CD8-positive, alpha-beta memory T cell (primary cell): ENCODE results near the gene IL37. TPM values are rescaled to one million over a fixed set of nuclear protein-coding genes. Genes with fewer than 3 reads are reported as not detected.
"Not testable (repeated sequence)": the region's sequence is repeated elsewhere in the genome, so short reads cannot be mapped to it uniquely, and the experiment has no call there.

Experiments
- CTCF ChIA-PET: fragments of 350-600 bp; sonication (Branson Sonifier 250); formaldehyde crosslinking; loops from one replicate; lab custom pipeline; 2021; ENCODE audit warnings: antibody characterized with exemption; lab: Charles Lee
- POLR2A ChIA-PET: fragments of 350-600 bp; sonication (Branson Sonifier 250); formaldehyde crosslinking; loops from one replicate; lab custom pipeline; 2021; ENCODE audit warnings: antibody characterized with exemption; lab: Charles Lee
- DNase-seq, 5 donors: peaks; one replicate each; pipeline versions ENCODE4 v3.0.0 to v3.0.0-alpha.2; 2020 to 2022; ENCODE audit warnings: mixed read lengths in 1 of 5
- H3K27ac ChIP-seq: one replicate; pipeline ENCODE4 v1.7.0; 2013; ENCODE audit warnings: low read depth, mild to moderate bottlenecking, low read length, moderate library complexity
- H3K27me3 ChIP-seq: 2 replicates; pipeline ENCODE4 v1.7.0; 2013; ENCODE audit warnings: low read length, mild to moderate bottlenecking; ENCODE audit not compliant: insufficient read depth, poor library complexity, severe bottlenecking
- H3K36me3 ChIP-seq: 2 replicates; pipeline ENCODE4 v1.7.0; 2013; ENCODE audit warnings: mild to moderate bottlenecking, low read length, moderate library complexity; ENCODE audit not compliant: insufficient read depth
- H3K4me1 ChIP-seq: 2 replicates; pipeline ENCODE4 v1.7.0; 2013; ENCODE audit warnings: mild to moderate bottlenecking, low read length, moderate library complexity; ENCODE audit not compliant: insufficient read depth
- H3K4me3 ChIP-seq: 2 replicates; pipeline ENCODE4 v1.7.0; 2013; ENCODE audit warnings: mild to moderate bottlenecking, low read length
- H3K9me3 ChIP-seq: 2 replicates; pipeline ENCODE4 v1.7.0; 2013; ENCODE audit warnings: mild to moderate bottlenecking, low read length
- H3K27ac Mint-ChIP-seq, 8 donors: one replicate each; pipeline ENCODE4 v1.8.0; 2020 to 2021; ENCODE audit warnings: mixed read lengths in 8 of 8, mild to moderate bottlenecking in 6 of 8, inconsistent platforms in 3 of 8, moderate library complexity in 3 of 8
- H3K27me3 Mint-ChIP-seq, 2 donors: one replicate each; pipeline ENCODE4 v1.8.0; 2020 to 2021; ENCODE audit warnings: mixed read lengths in 2 of 2, mild to moderate bottlenecking in 1 of 2, moderate library complexity in 1 of 2
- H3K36me3 Mint-ChIP-seq, 3 donors: one replicate each; pipeline ENCODE4 v1.8.0; 2020 to 2021; ENCODE audit warnings: mixed read lengths in 3 of 3, inconsistent platforms in 1 of 3, mild to moderate bottlenecking in 1 of 3
- H3K4me1 Mint-ChIP-seq, 3 donors: one replicate each; pipeline ENCODE4 v1.8.0; 2020 to 2021; ENCODE audit warnings: mixed read lengths in 3 of 3, inconsistent platforms in 1 of 3, mild to moderate bottlenecking in 1 of 3
- H3K4me3 Mint-ChIP-seq, 7 donors: one replicate each; pipeline ENCODE4 v1.8.0; 2020 to 2021; ENCODE audit warnings: mixed read lengths in 7 of 7, mild to moderate bottlenecking in 6 of 7, moderate library complexity in 4 of 7, inconsistent platforms in 2 of 7
- H3K9me3 Mint-ChIP-seq, 5 donors: one replicate each; pipeline ENCODE4 v1.8.0; 2020 to 2022; ENCODE audit warnings: mixed read lengths in 5 of 5, mild to moderate bottlenecking in 3 of 5, moderate library complexity in 2 of 5, inconsistent platforms in 1 of 5
- polyA plus RNA-seq: library from polyadenylated mRNA; unstranded; fragments of 300-500 nt; fragmentation: Illumina TruSeq; gene quantifications from one replicate; pipeline ENCODE4 v1.2.3, GENCODE V29; 2021
- total RNA-seq, 2 experiments: library from RNA; stranded (reverse); gene quantifications; one replicate each; pipeline ENCODE4 v1.2.3, GENCODE V29; 2021

The IL37 gene
- total and polyA plus RNA-seq, 3 experiments from 2014 or later: not detected

DNA sequence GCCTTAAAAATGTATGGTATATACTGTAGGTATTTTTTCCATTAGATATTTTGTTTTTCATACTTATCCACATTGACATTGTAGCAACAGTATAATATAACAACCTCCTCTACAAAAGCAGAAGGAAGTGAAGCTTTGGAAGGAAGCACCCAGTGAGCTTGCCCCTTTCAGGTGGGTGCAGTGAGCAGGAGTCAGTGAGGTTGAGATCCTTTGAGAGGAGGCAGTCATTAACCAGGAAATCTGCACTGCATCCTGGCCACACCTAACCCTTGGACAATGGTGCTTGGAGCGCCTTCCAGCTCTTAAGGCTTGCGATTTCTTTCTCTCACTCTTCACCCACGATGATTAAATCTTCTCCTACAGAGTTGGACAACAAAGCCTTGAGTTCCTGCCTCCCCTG lies 13.9 kb downstream of the IL37 start:
- no peak overlapping the region for H3K4me3 ChIP-seq
- no peaks in the 10 kb centered on the region for H3K9me3 ChIP-seq
- no peaks in the 10 kb centered on the region for H3K27me3 ChIP-seq
- H3K27ac Mint-ChIP-seq: peak overlapping the region in 1 of 8 donors; percentile 78
- no peak for DNase-seq
- H3K4me1 Mint-ChIP-seq: peaks cover 5 to 31% (median 12%) of the 10 kb centered on the region in 3 donors
- no peaks in the 10 kb centered on the region for H3K4me1 ChIP-seq
- peaks cover 2 to 13% of the 10 kb centered on the region in 2 donors for H3K27me3 Mint-ChIP-seq
- H3K4me3 Mint-ChIP-seq: no peak overlapping the region
- CTCF ChIA-PET: interaction anchor here (0.7 to 2.6 kb wide), 3 partner anchors 17 to 152 kb away, joined by 3 to 14 read pairs (median 11); no protein-coding TSS in a partner anchor
- peaks cover 0 to under 1% (median 0%) of the 10 kb centered on the region in 5 donors for H3K9me3 Mint-ChIP-seq
- POLR2A ChIA-PET: no interaction called here
- H3K36me3 ChIP-seq: no peaks in the 10 kb centered on the region
- no peaks in the 10 kb centered on the region for H3K36me3 Mint-ChIP-seq
- H3K27ac ChIP-seq: no peak overlapping the region

DNA sequence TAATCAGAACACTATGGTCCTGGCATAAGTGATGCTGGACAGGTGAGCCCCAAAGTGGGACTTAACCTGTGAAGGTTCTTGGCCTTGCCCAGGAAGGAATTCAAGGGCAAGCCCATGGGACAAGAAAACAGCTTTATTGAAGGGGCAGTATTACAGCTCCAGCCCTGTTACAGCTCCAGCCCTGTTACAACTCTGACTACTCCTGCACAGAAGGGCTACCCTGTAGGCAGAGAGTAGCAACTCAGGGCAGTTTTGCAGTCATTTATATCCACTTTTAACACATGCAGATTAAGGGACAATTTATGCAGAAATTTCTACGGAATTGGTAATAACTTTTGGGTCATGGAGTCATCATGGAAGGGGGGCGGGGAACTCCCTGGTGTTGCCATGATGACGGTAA lies 15.7 kb downstream of the IL37 start:
- H3K27ac Mint-ChIP-seq: no peak overlapping the region
- POLR2A ChIA-PET: no interaction called here
- peaks cover 2 to 13% of the 10 kb centered on the region in 2 donors for H3K27me3 Mint-ChIP-seq
- H3K36me3 Mint-ChIP-seq: no peaks in the 10 kb centered on the region
- H3K4me3 ChIP-seq: no peak overlapping the region
- no peaks in the 10 kb centered on the region for H3K36me3 ChIP-seq
- H3K27me3 ChIP-seq: no peaks in the 10 kb centered on the region
- no peaks in the 10 kb centered on the region for H3K9me3 ChIP-seq
- CTCF ChIA-PET: interaction anchor here (1.9 to 2.6 kb wide), 3 partner anchors 10 to 41 kb away, joined by 10 to 14 read pairs (median 11); no protein-coding TSS in a partner anchor
- no peak for DNase-seq
- peaks cover 0 to 14% (median under 1%) of the 10 kb centered on the region in 3 donors for H3K4me1 Mint-ChIP-seq
- H3K4me1 ChIP-seq: no peaks in the 10 kb centered on the region
- no peak overlapping the region for H3K27ac ChIP-seq
- no peaks in the 10 kb centered on the region for H3K9me3 Mint-ChIP-seq
- H3K4me3 Mint-ChIP-seq: no peak overlapping the region

DNA sequence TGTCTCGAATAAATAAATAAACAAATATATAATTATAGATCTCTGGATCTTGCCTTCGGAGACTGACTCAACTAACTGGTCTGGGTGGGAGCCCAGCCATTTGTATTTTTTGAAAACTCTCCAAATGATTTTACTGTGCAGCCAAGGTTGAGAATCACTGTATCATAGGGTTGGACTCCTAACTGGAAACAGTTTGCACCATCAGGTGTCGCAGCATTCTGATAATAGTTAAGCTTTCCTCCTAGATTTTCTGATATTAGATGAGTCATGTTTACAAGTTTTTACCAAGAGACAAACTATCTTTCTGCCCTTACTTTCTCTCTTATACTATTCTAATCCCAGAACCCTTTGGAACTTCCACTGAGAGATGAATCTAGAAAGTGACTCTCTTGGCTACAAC lies 16.8 kb downstream of the IL37 start:
- Histone ChIP-seq H3K9me3 (no peaks in the 10 kb centered on the region), H3K4me1 (no peaks in the 10 kb centered on the region), H3K27ac (no peak overlapping the region), H3K36me3 (no peaks in the 10 kb centered on the region), H3K27me3 (no peaks in the 10 kb centered on the region), H3K4me3 (no peak overlapping the region)
- Mint-ChIP-seq H3K27ac (no peak overlapping the region), H3K4me3 (no peak overlapping the region), H3K27me3 (peaks cover 2 to 13% of the 10 kb centered on the region in 2 donors), H3K9me3 (no peaks in the 10 kb centered on the region), H3K4me1 (peaks cover 0 to 14% (median 0%) of the 10 kb centered on the region in 3 donors), H3K36me3 (no peaks in the 10 kb centered on the region)
- ChIA-PET POLR2A (no interaction called here), CTCF (no interaction called here)
- no peak for DNase-seq

DNA sequence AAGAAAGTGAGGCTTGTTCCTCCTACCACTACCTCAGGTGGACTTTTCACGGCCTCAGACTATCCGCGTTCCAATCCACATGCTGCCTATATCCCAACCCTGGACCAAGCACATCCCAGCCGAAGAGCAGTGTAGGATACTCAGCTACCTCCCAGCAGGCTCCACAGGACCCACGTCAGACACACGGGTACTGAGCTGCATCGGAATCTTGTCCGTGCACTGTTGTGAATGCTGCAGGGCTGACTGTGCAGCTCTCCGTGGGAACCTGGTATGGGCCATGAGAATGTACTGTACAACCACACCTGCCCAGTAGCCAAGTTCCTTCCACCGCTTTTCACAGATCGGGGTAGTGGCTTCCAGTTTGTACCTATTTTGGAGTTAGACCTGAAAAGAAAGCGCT lies 22.3 kb downstream of the IL37 start:
- Histone ChIP-seq H3K27me3 (no peaks in the 10 kb centered on the region), H3K9me3 (no peaks in the 10 kb centered on the region), H3K4me1 (no peaks in the 10 kb centered on the region), H3K27ac (no peak overlapping the region), H3K4me3 (no peak overlapping the region), H3K36me3 (no peaks in the 10 kb centered on the region)
- DNase-seq: no peak
- CTCF ChIA-PET: no interaction called here
- H3K9me3 Mint-ChIP-seq: no peaks in the 10 kb centered on the region
- H3K4me1 Mint-ChIP-seq: peaks cover 0 to 3% (median 0%) of the 10 kb centered on the region in 3 donors
- no peaks in the 10 kb centered on the region for H3K36me3 Mint-ChIP-seq
- H3K27ac Mint-ChIP-seq: no peak overlapping the region
- H3K27me3 Mint-ChIP-seq: peaks cover 6 to 9% of the 10 kb centered on the region in 2 donors
- POLR2A ChIA-PET: no interaction called here
- H3K4me3 Mint-ChIP-seq: no peak overlapping the region

DNA sequence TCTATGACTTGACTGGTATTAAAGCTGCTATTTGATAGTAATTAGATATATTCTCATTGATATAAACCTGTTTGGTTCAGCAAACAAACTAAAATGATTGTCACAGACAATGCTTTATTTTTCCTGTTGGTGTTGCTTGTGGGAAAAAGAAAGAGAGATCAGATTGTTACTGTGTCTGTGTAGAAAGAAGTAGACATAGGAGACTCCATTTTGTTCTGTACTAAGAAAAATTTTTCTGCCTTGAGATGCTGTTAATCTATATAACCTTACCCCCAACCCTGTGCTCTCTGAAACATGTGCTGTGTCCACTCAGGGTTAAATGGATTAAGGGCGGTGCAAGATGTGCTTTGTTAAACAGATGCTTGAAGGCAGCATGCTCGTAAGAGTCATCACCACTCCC lies 23.2 kb downstream of the IL37 start:
- H3K9me3 Mint-ChIP-seq, H3K36me3 ChIP-seq, H3K4me3 Mint-ChIP-seq, H3K9me3 ChIP-seq, H3K4me1 ChIP-seq, H3K36me3 Mint-ChIP-seq, H3K27me3 ChIP-seq, H3K27ac ChIP-seq, H3K27me3 Mint-ChIP-seq, DNase-seq, H3K4me3 ChIP-seq, CTCF ChIA-PET, H3K27ac Mint-ChIP-seq, POLR2A ChIA-PET: not testable (repeated sequence)
- peaks cover 0 to 11% (median 5%) of the 10 kb centered on the region in 3 donors for H3K4me1 Mint-ChIP-seq

DNA sequence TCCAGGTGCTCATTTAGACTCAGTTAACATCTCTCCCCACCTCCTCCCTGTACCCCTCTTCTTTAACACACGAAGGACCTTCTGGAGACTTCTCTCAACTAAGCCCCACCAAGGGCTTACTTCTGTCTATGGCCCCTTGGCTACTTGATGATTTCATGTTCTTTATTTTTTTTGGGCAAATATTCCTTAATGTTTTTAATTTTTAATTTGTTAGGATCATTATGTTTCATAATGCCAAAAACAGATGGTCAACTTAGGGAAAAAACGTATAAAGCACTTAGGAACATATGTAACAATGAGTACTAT lies 25.9 kb downstream of the IL37 start:
- Mint-ChIP-seq H3K36me3 (no peaks in the 10 kb centered on the region), H3K27ac (no peak overlapping the region), H3K27me3 (peaks cover 6 to 9% of the 10 kb centered on the region in 2 donors), H3K9me3 (no peaks in the 10 kb centered on the region), H3K4me3 (no peak overlapping the region), H3K4me1 (peaks cover 0 to 14% (median 7%) of the 10 kb centered on the region in 3 donors)
- ChIA-PET POLR2A (no interaction called here), CTCF (no interaction called here)
- Histone ChIP-seq H3K4me3 (no peak overlapping the region), H3K27me3 (no peaks in the 10 kb centered on the region), H3K9me3 (no peaks in the 10 kb centered on the region), H3K27ac (no peak overlapping the region), H3K4me1 (no peaks in the 10 kb centered on the region), H3K36me3 (no peaks in the 10 kb centered on the region)
- DNase-seq: no peak

DNA sequence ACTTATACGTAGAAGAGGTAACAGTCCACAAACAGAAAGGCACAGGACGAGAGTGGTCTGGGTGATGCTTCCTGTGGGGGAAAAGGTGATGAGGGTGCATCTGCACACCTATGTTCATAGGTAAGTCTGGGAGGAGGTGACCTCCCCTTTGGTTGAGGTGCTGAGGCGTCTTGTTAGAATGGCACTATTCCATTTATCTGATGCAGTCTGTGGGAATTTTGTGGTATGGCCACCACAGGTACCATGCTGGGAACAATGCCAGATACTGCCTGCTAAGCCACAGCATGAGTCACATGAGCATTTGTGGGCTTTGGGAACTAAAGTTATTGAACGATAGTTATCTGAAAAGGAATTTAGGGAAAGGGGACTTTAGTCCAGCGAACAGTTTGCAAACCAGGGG lies 27.9 kb downstream of the IL37 start:
- Mint-ChIP-seq H3K4me1 (peaks cover 0 to 14% (median 8%) of the 10 kb centered on the region in 3 donors), H3K27me3 (peaks cover 4 to 9% of the 10 kb centered on the region in 2 donors), H3K27ac (peak overlapping the region in 1 of 8 donors; percentile 79), H3K36me3 (peaks cover 0 to 1% (median 0%) of the 10 kb centered on the region in 3 donors), H3K9me3 (no peaks in the 10 kb centered on the region), H3K4me3 (peak overlapping the region in 1 of 7 donors; percentile 6)
- Histone ChIP-seq H3K4me3 (no peak overlapping the region), H3K27me3 (no peaks in the 10 kb centered on the region), H3K9me3 (no peaks in the 10 kb centered on the region), H3K27ac (no peak overlapping the region), H3K4me1 (no peaks in the 10 kb centered on the region), H3K36me3 (no peaks in the 10 kb centered on the region)
- ChIA-PET POLR2A (no interaction called here), CTCF (interaction anchor here (1.1 kb wide), 1 partner anchor 189 kb away, joined by 3 read pairs; no protein-coding TSS in a partner anchor)
- DNase-seq: peak in 1 of 5 donors; percentile 52

DNA sequence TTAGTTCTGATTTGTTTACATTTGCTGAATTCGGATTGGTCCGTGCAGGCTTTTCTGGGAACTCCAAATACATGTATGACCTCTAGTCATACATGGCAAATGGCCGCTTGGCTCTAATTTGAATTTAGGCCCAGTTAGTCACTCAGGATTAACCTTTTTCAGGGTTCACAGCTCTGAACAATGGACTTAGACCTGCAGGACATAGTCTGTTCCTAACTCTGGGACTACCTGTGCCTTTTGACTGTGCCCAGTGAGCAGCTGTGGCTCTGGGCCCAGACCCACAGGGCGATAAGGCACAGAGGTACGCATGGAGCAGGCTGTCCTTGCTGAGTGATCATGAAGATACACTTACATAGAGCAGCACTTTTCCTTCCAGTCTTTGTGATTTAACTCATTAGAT lies 28.5 kb downstream of the IL37 start:
- Histone ChIP-seq H3K9me3 (no peaks in the 10 kb centered on the region), H3K4me3 (no peak overlapping the region), H3K4me1 (no peaks in the 10 kb centered on the region), H3K36me3 (no peaks in the 10 kb centered on the region), H3K27me3 (no peaks in the 10 kb centered on the region), H3K27ac (no peak overlapping the region)
- H3K27me3 Mint-ChIP-seq: peaks cover 4 to 10% of the 10 kb centered on the region in 2 donors
- H3K4me1 Mint-ChIP-seq: peaks cover 0 to 14% (median 8%) of the 10 kb centered on the region in 3 donors
- H3K27ac Mint-ChIP-seq: peak overlapping the region in 2 of 8 donors; percentile 12 to 29
- H3K36me3 Mint-ChIP-seq: peaks cover 0 to 1% (median 0%) of the 10 kb centered on the region in 3 donors
- no peak for DNase-seq
- CTCF ChIA-PET: no interaction called here
- POLR2A ChIA-PET: no interaction called here
- no peak overlapping the region for H3K4me3 Mint-ChIP-seq
- no peaks in the 10 kb centered on the region for H3K9me3 Mint-ChIP-seq
